Fibroblast of lung (primary cell): ENCODE data around the gene CABP7. TPM values are rescaled to one million over a fixed set of nuclear protein-coding genes. Genes with fewer than 3 reads are reported as not detected.

Source experiments
- DNase-seq, 2 donors: peaks; one replicate each; pipeline versions ENCODE4 v3.0.0 to v3.0.0-alpha.2; 2010; ENCODE audit warnings: low read depth in 2 of 2
- H2AFZ ChIP-seq: 2 replicates; pipeline ENCODE4 v1.5.1; 2012; ENCODE audit warnings: low read length, control low read depth, inconsistent platforms
- H3K27ac ChIP-seq: 2 replicates; pipeline ENCODE4 v1.5.1; 2011; ENCODE audit warnings: low read length, control low read depth; ENCODE audit not compliant: insufficient read depth
- H3K27me3 ChIP-seq: 2 replicates; pipeline ENCODE4 v1.5.1; 2011; ENCODE audit warnings: mild to moderate bottlenecking, low read length; ENCODE audit not compliant: control insufficient read depth, insufficient read depth
- H3K36me3 ChIP-seq: 2 replicates; pipeline ENCODE4 v1.5.1; 2011; ENCODE audit warnings: low read length; ENCODE audit not compliant: control insufficient read depth, insufficient read depth
- H3K4me1 ChIP-seq: 2 replicates; pipeline ENCODE4 v1.5.1; 2011; ENCODE audit warnings: low read length; ENCODE audit not compliant: control insufficient read depth, insufficient read depth; ENCODE audit errors: extremely low read depth
- H3K4me2 ChIP-seq: 2 replicates; pipeline ENCODE4 v1.5.1; 2011; ENCODE audit warnings: low read length, control low read depth; ENCODE audit not compliant: insufficient read depth; ENCODE audit errors: extremely low read depth
- H3K4me3 ChIP-seq, 4 experiments: fragments of 200-600 bp in 1 of 4; sonication (generic) in 1 of 4; replicated peaks in 1 of 4; 2 replicates each; pipeline ENCODE4 v1.5.1; 2011 to 2016; ENCODE audit warnings: low read length in 4 of 4, low read depth in 3 of 4, mild to moderate bottlenecking in 3 of 4, control low read depth in 2 of 4, inconsistent platforms in 1 of 4, mixed read lengths in 1 of 4; ENCODE audit not compliant: insufficient read depth in 1 of 4; ENCODE audit errors: control extremely low read depth in 1 of 4
- H3K79me2 ChIP-seq: 2 replicates; pipeline ENCODE4 v1.5.1; 2012; ENCODE audit warnings: mild to moderate bottlenecking, low read length, inconsistent platforms; ENCODE audit not compliant: control insufficient read depth, insufficient read depth
- H3K9ac ChIP-seq: 2 replicates; pipeline ENCODE4 v1.5.1; 2011; ENCODE audit warnings: mild to moderate bottlenecking, low read length, control low read depth; ENCODE audit not compliant: insufficient read depth
- H3K9me3 ChIP-seq: 2 replicates; pipeline ENCODE4 v1.5.1; 2012; ENCODE audit warnings: low read depth, low read length; ENCODE audit not compliant: control insufficient read depth, insufficient read depth
- H4K20me1 ChIP-seq: 2 replicates; pipeline ENCODE4 v1.5.1; 2011; ENCODE audit warnings: low read length; ENCODE audit not compliant: control insufficient read depth, insufficient read depth; ENCODE audit errors: extremely low read depth
- EZH2 ChIP-seq: IDR thresholded peaks from 2 replicates; pipeline ENCODE4 v1.5.1; 2012; ENCODE audit warnings: low read length, control low read depth, mild to moderate bottlenecking; ENCODE audit errors: missing control alignments
- polyA plus RNA-seq, 2 donors: library from polyadenylated mRNA; depleted of rRNA in 1 of 2; stranded (reverse) in 1 of 2; unstranded in 1 of 2; fragments of >200 nt; gene quantifications; 2 replicates each; pipeline ENCODE4 v1.2.1, GENCODE V29; 2011 to 2012; ENCODE audit warnings: missing spikeins in 1 of 2
- total RNA-seq: library from RNA; depleted of rRNA; stranded (reverse); fragments of >200 nt; gene quantifications from 2 replicates; pipeline ENCODE4 v1.2.1, GENCODE V29; 2014
- TF ChIP-seq, protein P1 (sequence below), 2 donors: IDR thresholded peaks in 1 of 2; conservative IDR thresholded peaks in 1 of 2; 1 replicate in 1 of 2; 2 replicates in 1 of 2; pipeline ENCODE4 v1.5.1; 2011 to 2012; ENCODE audit warnings: low read length in 2 of 2, control low read depth in 1 of 2, inconsistent platforms in 1 of 2, low read depth in 1 of 2, mild to moderate bottlenecking in 1 of 2

The CABP7 gene
- total and polyA plus RNA-seq, 2 donors (not counting 1 experiment from before 2014, with no cell fraction given): not detected

DNA sequence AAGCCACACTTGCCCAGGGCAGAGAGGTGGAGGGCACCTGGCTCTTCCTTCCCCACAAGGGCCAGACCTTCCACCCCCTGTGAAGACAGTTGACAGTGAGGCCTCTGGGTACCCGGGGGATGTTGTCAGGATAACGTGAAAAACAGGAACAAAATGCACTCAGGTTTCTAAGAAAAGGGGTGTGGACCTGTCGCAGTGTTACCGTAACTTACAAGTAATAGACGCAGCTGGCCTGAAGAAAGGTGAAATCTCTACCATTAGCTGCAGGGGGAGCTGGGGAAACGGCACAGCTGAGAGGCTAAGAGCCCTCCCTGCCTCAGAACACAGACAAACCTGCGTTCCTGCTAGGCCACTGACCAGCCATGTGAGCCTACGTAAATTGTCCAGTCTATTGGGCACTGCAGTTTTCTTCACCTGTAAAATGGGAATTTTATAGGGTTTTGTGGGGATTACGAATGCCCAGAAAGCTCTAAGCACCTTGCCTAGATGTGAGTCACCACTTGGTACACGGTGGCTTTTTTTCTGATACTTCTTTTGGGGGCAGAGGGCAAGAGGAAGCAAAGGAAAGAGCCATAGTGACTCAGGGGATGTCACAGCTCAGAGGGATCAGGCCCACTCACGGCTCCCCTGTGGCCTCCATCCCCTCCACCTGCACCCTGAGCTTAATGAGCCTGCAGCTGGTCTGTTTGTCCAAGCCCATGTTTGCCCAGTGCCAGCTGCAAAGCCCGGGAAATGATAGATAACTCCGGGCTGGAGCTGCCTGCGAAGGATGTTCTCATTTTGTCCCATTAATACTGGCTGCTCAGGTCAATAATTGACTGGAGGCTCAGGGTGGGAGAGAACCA, 18.4 kb upstream of the CABP7 start:
- H3K36me3 ChIP-seq: peaks cover 4% of the 10 kb centered on the region
- no peak overlapping the region for H3K4me3 ChIP-seq
- H3K9me3 ChIP-seq: no peaks in the 10 kb centered on the region
- no peak overlapping the region for H3K9ac ChIP-seq
- H4K20me1 ChIP-seq: no peaks in the 10 kb centered on the region
- peaks cover 5% of the 10 kb centered on the region for H3K4me1 ChIP-seq
- H2AFZ ChIP-seq: no peak overlapping the region
- TF ChIP-seq, protein P1, sequence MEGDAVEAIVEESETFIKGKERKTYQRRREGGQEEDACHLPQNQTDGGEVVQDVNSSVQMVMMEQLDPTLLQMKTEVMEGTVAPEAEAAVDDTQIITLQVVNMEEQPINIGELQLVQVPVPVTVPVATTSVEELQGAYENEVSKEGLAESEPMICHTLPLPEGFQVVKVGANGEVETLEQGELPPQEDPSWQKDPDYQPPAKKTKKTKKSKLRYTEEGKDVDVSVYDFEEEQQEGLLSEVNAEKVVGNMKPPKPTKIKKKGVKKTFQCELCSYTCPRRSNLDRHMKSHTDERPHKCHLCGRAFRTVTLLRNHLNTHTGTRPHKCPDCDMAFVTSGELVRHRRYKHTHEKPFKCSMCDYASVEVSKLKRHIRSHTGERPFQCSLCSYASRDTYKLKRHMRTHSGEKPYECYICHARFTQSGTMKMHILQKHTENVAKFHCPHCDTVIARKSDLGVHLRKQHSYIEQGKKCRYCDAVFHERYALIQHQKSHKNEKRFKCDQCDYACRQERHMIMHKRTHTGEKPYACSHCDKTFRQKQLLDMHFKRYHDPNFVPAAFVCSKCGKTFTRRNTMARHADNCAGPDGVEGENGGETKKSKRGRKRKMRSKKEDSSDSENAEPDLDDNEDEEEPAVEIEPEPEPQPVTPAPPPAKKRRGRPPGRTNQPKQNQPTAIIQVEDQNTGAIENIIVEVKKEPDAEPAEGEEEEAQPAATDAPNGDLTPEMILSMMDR (conservative IDR thresholded peaks at IDR 0.05 in 1 of 2, IDR thresholded peaks at IDR 0.05 in 1 of 2; ENCODE audit: low read depth in 1 of 2, low read length in 2 of 2): peak in 1 of 2 donors; percentile 15
- no peak for TF ChIP-seq EZH2
- no peaks in the 10 kb centered on the region for H3K79me2 ChIP-seq
- H3K27me3 ChIP-seq: peaks cover 2% of the 10 kb centered on the region
- H3K27ac ChIP-seq: no peak overlapping the region
- H3K4me2 ChIP-seq: no peak overlapping the region
- peak in 1 of 2 donors; percentile 40 for DNase-seq

DNA sequence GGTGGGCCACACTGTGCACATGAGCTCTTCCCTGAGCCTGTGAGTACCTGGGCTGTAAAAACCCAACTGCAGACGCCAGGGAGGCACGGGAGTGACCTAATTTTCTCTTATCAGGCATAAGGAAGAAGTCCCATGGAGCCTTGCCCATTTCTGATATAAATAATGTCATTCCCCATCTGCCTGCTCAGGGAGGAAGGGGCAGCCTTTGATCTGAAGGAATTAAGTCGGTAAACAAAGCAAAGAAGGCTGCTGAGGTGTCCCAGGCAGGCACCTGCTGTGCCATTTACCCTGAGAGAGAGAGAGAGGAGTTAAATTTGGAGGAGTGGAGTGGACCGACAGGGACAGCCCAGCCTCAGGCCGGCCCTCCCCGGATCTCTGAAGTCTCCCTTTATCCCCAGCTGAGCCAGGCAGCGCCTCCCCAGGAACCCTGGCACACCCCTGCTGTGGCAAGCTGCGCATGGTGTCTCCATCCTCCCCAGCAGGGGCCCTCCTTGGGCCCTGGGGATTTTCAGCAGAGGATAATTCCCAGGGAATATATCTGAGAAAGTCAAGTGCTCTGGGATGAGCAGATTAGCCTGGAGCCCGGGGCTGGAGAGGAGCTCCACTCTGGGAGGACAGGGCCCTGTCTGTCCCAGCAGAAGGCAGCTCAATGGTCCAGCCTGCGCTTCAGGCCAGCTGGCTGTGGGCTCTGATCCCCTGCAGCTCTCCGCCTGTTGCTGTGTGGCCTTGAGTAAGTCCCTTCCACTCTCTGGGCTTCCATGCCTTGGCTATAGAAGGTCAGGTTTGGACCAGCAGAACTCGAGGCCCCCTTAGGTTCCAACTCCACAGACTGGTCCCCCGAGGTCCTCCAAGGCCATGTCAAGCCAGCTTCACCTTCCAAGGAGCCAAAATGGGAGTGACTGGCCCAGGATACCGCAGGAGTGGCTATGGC, 17.5 kb upstream of the CABP7 start:
- Histone ChIP-seq H3K27ac (no peak overlapping the region), H4K20me1 (no peaks in the 10 kb centered on the region)

More for the DNA sequence above, 17.5 kb upstream of the CABP7 start:
- Histone ChIP-seq H3K4me1 (peaks cover 5% of the 10 kb centered on the region), H3K36me3 (peaks cover 4% of the 10 kb centered on the region), H3K4me2 (no peak overlapping the region), H3K79me2 (no peaks in the 10 kb centered on the region), H3K27me3 (peaks cover 11% of the 10 kb centered on the region), H3K9me3 (no peaks in the 10 kb centered on the region), H3K9ac (no peak overlapping the region), H3K4me3 (no peak overlapping the region), H2AFZ (no peak overlapping the region)
- no peak for DNase-seq
- TF ChIP-seq EZH2: no peak
- TF ChIP-seq, protein P1 (conservative IDR thresholded peaks at IDR 0.05 in 1 of 2, IDR thresholded peaks at IDR 0.05 in 1 of 2; ENCODE audit: low read depth in 1 of 2, low read length in 2 of 2): no peak
